Activated CD4-positive, alpha-beta memory T cell treated with anti-CD3 and anti-CD28 coated beads, Interleukin-2, amount 10 ng/mL, durations not matched to agents 7 days and 5 days (primary cell): ENCODE data around the gene MYH10. TPM values are rescaled to one million over a fixed set of nuclear protein-coding genes. Genes with fewer than 3 reads are reported as not detected.

Experiments used
- CTCF ChIA-PET: fragments of 350-600 bp; sonication (Branson Sonifier 250); formaldehyde crosslinking; loops from one replicate; lab custom pipeline; 2021; ENCODE audit warnings: antibody characterized with exemption, inconsistent platforms; lab: Charles Lee
- POLR2A ChIA-PET: fragments of 350-600 bp; sonication (Branson Sonifier 250); formaldehyde crosslinking; loops from one replicate; lab custom pipeline; 2021; ENCODE audit warnings: antibody characterized with exemption; lab: Charles Lee
- DNase-seq: peaks from one replicate; pipeline ENCODE4 v3.0.0-alpha.2; 2020
- H3K27ac Mint-ChIP-seq: one replicate; pipeline ENCODE4 v1.8.0; 2021; ENCODE audit warnings: mild to moderate bottlenecking, mixed read lengths
- H3K27me3 Mint-ChIP-seq: one replicate; pipeline ENCODE4 v1.8.0; 2021; ENCODE audit warnings: mixed read lengths
- H3K36me3 Mint-ChIP-seq: one replicate; pipeline ENCODE4 v1.8.0; 2021; ENCODE audit warnings: low read depth, mixed read lengths
- H3K4me1 Mint-ChIP-seq: one replicate; pipeline ENCODE4 v1.8.0; 2021; ENCODE audit warnings: mixed read lengths
- H3K4me3 Mint-ChIP-seq: one replicate; pipeline ENCODE4 v1.8.0; 2021; ENCODE audit warnings: mild to moderate bottlenecking, mixed read lengths
- H3K9me3 Mint-ChIP-seq: one replicate; pipeline ENCODE4 v1.8.0; 2021; ENCODE audit warnings: mixed read lengths
- total RNA-seq, 2 experiments: library from RNA; stranded (reverse); gene quantifications; one replicate each; pipeline ENCODE4 v1.2.3, GENCODE V29; 2021

The MYH10 gene
- total RNA-seq, 2 experiments from 2014 or later: 10.2 to 11.2 TPM

- no peak for DNase-seq
- Mint-ChIP-seq H3K27ac (no peak overlapping the region), H3K36me3 (peaks cover 53% of the 10 kb centered on the region), H3K4me1 (no peaks in the 10 kb centered on the region), H3K4me3 (no peak overlapping the region), H3K9me3 (no peaks in the 10 kb centered on the region), H3K27me3 (no peaks in the 10 kb centered on the region)
- ChIA-PET CTCF (interaction anchor here (1.8 kb wide), 1 partner anchor 55 kb away, joined by 6 read pairs; no protein-coding TSS in a partner anchor), POLR2A (no interaction called here)
Observed at GRCh38 chr17:8464941-8465340, 165.6 kb downstream of the MYH10 start.

DNA sequence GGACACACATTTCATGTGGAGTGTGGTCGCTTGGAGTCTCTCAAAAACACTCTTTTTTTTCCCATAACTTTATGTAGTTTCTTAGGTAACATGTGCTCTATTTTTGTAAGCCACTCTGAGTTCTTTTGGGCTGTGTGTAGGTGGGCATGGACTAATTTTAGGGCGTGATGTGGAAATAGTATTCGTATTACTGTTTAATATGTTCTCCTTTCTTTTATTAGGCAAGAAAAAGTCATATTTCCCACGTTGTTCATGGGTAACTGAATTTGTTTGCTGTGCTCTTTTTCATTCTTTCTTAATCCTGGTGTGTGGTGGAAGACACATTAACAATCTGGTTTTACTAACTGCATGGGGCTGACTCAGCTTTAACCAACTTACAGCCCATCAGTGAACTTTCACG lies 167.4 kb downstream of the MYH10 start:
- Mint-ChIP-seq H3K4me1 (peaks cover 3% of the 10 kb centered on the region), H3K27me3 (no peaks in the 10 kb centered on the region), H3K36me3 (peaks cover 63% of the 10 kb centered on the region), H3K9me3 (no peaks in the 10 kb centered on the region), H3K4me3 (no peak overlapping the region), H3K27ac (peak overlapping the region; percentile 37)
- ChIA-PET POLR2A (no interaction called here), CTCF (no interaction called here)
- no peak for DNase-seq

- DNase-seq: no peak
- POLR2A ChIA-PET: no interaction called here
- no peaks in the 10 kb centered on the region for H3K27me3 Mint-ChIP-seq
- CTCF ChIA-PET: no interaction called here
- no peak overlapping the region for H3K27ac Mint-ChIP-seq
- no peak overlapping the region for H3K4me3 Mint-ChIP-seq
- no peaks in the 10 kb centered on the region for H3K9me3 Mint-ChIP-seq
- peaks cover 63% of the 10 kb centered on the region for H3K36me3 Mint-ChIP-seq
- peaks cover 6% of the 10 kb centered on the region for H3K4me1 Mint-ChIP-seq
Observed at GRCh38 chr17:8462564-8462963, 168.0 kb downstream of the MYH10 start.

DNA sequence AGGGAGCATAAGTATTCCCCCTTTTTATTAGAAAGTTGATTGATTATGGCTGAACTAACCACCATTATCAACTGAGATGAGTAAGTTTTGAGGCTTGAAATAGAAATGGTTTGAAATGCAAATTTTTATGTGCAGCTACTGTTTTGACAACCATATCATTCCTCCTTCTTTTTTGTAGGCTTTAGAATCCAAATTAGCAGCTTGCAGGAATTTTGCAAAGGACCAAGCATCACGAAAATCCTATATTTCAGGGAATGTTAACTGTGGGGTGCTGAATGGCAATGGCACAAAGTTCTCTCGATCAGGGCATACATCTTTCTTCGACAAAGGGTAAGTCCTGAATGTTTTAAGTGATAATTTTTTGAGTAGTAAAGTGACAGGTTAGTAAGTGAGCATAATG lies 170.7 kb downstream of the MYH10 start:
- CTCF ChIA-PET: no interaction called here
- H3K27ac Mint-ChIP-seq: no peak overlapping the region
- H3K4me1 Mint-ChIP-seq: peaks cover 19% of the 10 kb centered on the region
- no peak for DNase-seq
- H3K9me3 Mint-ChIP-seq: no peaks in the 10 kb centered on the region
- peaks cover 72% of the 10 kb centered on the region for H3K36me3 Mint-ChIP-seq
- H3K4me3 Mint-ChIP-seq: no peak overlapping the region
- no peaks in the 10 kb centered on the region for H3K27me3 Mint-ChIP-seq
- POLR2A ChIA-PET: interaction anchor here (1.3 kb wide), 1 partner anchor 25 kb away, joined by 3 read pairs; the partner anchor contains the start of gene NDEL1

- Mint-ChIP-seq H3K4me1 (peaks cover 21% of the 10 kb centered on the region), H3K4me3 (no peak overlapping the region), H3K27me3 (no peaks in the 10 kb centered on the region), H3K9me3 (no peaks in the 10 kb centered on the region), H3K36me3 (peaks cover 72% of the 10 kb centered on the region), H3K27ac (no peak overlapping the region)
- no peak for DNase-seq
- ChIA-PET POLR2A (interaction anchor here (1.2 to 1.3 kb wide), 2 partner anchors 22 to 24 kb away, joined by 3 read pairs; partner anchors contain the start of gene NDEL1), CTCF (no interaction called here)
Observed at GRCh38 chr17:8459107-8459506, 171.4 kb downstream of the MYH10 start.

GRCh38 chr17:8458128-8458527 lies 172.4 kb downstream of the MYH10 start:
- no peaks in the 10 kb centered on the region for H3K9me3 Mint-ChIP-seq
- H3K27me3 Mint-ChIP-seq: no peaks in the 10 kb centered on the region
- H3K4me3 Mint-ChIP-seq: no peak overlapping the region
- CTCF ChIA-PET: no interaction called here
- DNase-seq: no peak
- H3K27ac Mint-ChIP-seq: no peak overlapping the region
- peaks cover 66% of the 10 kb centered on the region for H3K36me3 Mint-ChIP-seq
- peaks cover 21% of the 10 kb centered on the region for H3K4me1 Mint-ChIP-seq
- POLR2A ChIA-PET: interaction anchor here (1.2 kb wide), 2 partner anchors 9 to 21 kb away, joined by 3 read pairs; no protein-coding TSS in a partner anchor

DNA sequence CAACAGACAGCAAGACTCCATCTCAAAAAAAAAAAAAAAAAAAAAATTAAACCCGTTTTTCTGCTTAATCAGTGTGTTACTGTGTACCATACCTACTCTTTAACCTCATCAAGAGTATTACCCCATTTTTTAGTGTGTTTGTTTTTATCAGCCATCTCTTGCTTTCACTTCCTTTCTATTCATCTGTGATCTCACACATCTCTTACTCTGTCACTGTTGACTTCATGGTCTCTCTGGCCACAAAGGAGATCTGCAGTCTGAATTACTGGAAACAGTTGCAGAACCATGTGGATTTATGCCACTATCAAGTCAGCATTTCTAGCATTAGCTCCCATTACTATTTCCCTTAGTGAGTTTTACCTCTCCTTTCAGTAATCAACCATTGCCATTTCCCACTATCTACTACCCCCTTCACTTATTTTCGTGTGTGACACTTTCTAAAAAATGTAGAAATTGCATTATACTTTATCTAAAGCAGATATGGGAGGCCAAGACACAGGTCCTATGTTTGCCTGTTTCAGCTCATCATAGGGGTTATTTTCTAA lies 174.8 kb downstream of the MYH10 start:
- Mint-ChIP-seq H3K36me3 (peaks cover 70% of the 10 kb centered on the region), H3K27ac (peak overlapping the region; percentile 16), H3K4me3 (no peak overlapping the region), H3K9me3 (no peaks in the 10 kb centered on the region), H3K27me3 (no peaks in the 10 kb centered on the region), H3K4me1 (peaks cover 21% of the 10 kb centered on the region)
- ChIA-PET CTCF (no interaction called here), POLR2A (interaction anchor here (0.6 kb wide), 1 partner anchor 41 kb away, joined by 3 read pairs; no protein-coding TSS in a partner anchor)
- DNase-seq: no peak

DNA sequence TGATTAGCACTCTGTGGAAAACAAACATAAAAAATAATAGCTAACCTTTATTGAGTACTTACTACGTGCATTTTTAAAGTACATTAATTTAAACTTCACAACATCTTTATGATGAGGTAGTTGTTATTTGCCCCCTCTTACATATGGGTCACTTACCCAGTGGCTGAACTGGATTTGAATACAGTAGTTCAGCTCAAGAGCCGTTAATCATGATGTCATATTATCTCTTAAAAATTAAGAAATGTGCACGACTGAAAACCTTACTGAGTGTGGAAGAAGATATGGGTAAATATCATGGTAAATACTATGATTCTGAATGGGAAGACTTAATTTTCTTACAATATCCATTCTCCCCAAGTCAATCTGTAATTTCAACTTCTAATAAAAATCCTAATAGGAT lies 177.2 kb downstream of the MYH10 start:
- Mint-ChIP-seq H3K4me1 (peaks cover 26% of the 10 kb centered on the region), H3K4me3 (no peak overlapping the region), H3K9me3 (no peaks in the 10 kb centered on the region), H3K27ac (no peak overlapping the region), H3K36me3 (peaks cover 73% of the 10 kb centered on the region), H3K27me3 (no peaks in the 10 kb centered on the region)
- POLR2A ChIA-PET: interaction anchor here (1.2 kb wide), 1 partner anchor 16 kb away, joined by 3 read pairs; no protein-coding TSS in a partner anchor
- CTCF ChIA-PET: no interaction called here
- no peak for DNase-seq

GRCh38 chr17:8451933-8452614 lies 178.5 kb downstream of the MYH10 start:
- H3K9me3 Mint-ChIP-seq: no peaks in the 10 kb centered on the region
- no peaks in the 10 kb centered on the region for H3K27me3 Mint-ChIP-seq
- no peak overlapping the region for H3K4me3 Mint-ChIP-seq
- CTCF ChIA-PET: interaction anchor here (1.2 kb wide), 1 partner anchor 75 kb away, joined by 5 read pairs; the partner anchor contains the start of gene KRABD2
- POLR2A ChIA-PET: interaction anchor here (0.6 to 1.3 kb wide), 2 partner anchors 15 to 76 kb away, joined by 3 to 4 read pairs; partner anchors contain the start of gene KRABD2
- H3K4me1 Mint-ChIP-seq: peaks cover 22% of the 10 kb centered on the region
- H3K27ac Mint-ChIP-seq: no peak overlapping the region
- peaks cover 74% of the 10 kb centered on the region for H3K36me3 Mint-ChIP-seq
- no peak for DNase-seq

DNA sequence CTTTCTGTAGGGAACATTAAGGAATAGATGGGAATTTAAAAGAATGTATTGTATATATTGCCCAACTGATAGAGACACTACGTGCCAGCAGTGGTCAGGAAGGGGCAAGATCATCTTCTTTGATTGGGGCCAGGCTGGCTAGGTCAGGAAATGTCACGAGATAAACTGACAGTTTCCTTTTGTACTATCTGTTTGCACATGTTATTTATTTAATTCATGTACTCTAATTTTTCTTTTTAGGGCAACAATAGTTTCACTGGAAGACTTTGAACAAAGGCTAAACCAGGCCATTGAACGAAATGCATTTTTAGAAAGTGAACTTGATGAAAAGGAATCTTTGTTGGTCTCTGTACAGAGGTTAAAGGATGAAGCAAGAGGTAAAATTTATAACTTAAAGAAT lies 182.2 kb downstream of the MYH10 start:
- H3K27ac Mint-ChIP-seq: no peak overlapping the region
- POLR2A ChIA-PET: no interaction called here
- no peaks in the 10 kb centered on the region for H3K27me3 Mint-ChIP-seq

DNA sequence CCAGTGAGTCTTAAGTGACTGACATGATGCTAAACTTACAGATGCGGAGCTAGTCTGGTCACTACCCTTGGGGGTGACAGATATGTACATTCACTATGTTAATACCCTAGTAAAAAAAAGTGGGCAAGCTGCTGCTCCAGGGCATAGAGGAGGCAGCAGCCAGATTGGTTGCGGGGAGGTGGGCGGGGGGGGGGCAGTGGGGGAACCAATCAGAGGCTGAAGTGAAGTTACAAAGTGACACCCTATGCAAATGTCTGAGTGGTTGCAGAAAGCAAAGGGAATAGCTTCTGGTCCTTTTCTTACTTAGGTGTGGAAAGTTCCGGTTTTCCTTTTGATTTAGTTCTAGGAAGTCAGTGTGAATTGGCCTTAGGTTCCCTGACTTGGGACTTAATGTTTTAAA lies 182.7 kb downstream of the MYH10 start:
- H3K27ac Mint-ChIP-seq: no peak overlapping the region
- H3K4me3 Mint-ChIP-seq: no peak overlapping the region

More for the DNA sequence above, 182.2 kb downstream of the MYH10 start:
- H3K4me1 Mint-ChIP-seq: peaks cover 13% of the 10 kb centered on the region
- no peaks in the 10 kb centered on the region for H3K9me3 Mint-ChIP-seq
- no peak for DNase-seq
- CTCF ChIA-PET: no interaction called here
- H3K4me3 Mint-ChIP-seq: no peak overlapping the region
- peaks cover 84% of the 10 kb centered on the region for H3K36me3 Mint-ChIP-seq

GRCh38 chr17:8445536-8445935 lies 185.0 kb downstream of the MYH10 start:
- POLR2A ChIA-PET: no interaction called here
- CTCF ChIA-PET: interaction anchor here (1.7 kb wide), 1 partner anchor 35 kb away, joined by 5 read pairs; no protein-coding TSS in a partner anchor
- Mint-ChIP-seq H3K36me3 (peaks cover 76% of the 10 kb centered on the region), H3K4me1 (peaks cover 31% of the 10 kb centered on the region), H3K27ac (no peak overlapping the region), H3K4me3 (no peak overlapping the region), H3K27me3 (no peaks in the 10 kb centered on the region), H3K9me3 (no peaks in the 10 kb centered on the region)
- DNase-seq: no peak

More for the DNA sequence above, 182.7 kb downstream of the MYH10 start:
- no peak for DNase-seq
- H3K4me1 Mint-ChIP-seq: peaks cover 17% of the 10 kb centered on the region
- H3K27me3 Mint-ChIP-seq: no peaks in the 10 kb centered on the region
- H3K36me3 Mint-ChIP-seq: peaks cover 83% of the 10 kb centered on the region
- H3K9me3 Mint-ChIP-seq: no peaks in the 10 kb centered on the region
- CTCF ChIA-PET: no interaction called here
- POLR2A ChIA-PET: interaction anchor here (1.6 kb wide), 1 partner anchor 9 kb away, joined by 8 read pairs; no protein-coding TSS in a partner anchor

GRCh38 chr17:8444494-8444893 lies 186.0 kb downstream of the MYH10 start:
- CTCF ChIA-PET: interaction anchor here (1.1 kb wide), 1 partner anchor 34 kb away, joined by 5 read pairs; no protein-coding TSS in a partner anchor

More at GRCh38 chr17:8444494-8444893, 186.0 kb downstream of the MYH10 start:
- H3K4me3 Mint-ChIP-seq: no peak overlapping the region
- POLR2A ChIA-PET: interaction anchor here (0.7 kb wide), 1 partner anchor 9 kb away, joined by 4 read pairs; the partner anchor contains the start of gene NDEL1
- no peak overlapping the region for H3K27ac Mint-ChIP-seq
- H3K4me1 Mint-ChIP-seq: peaks cover 35% of the 10 kb centered on the region
- no peaks in the 10 kb centered on the region for H3K27me3 Mint-ChIP-seq
- peaks cover 78% of the 10 kb centered on the region for H3K36me3 Mint-ChIP-seq
- H3K9me3 Mint-ChIP-seq: no peaks in the 10 kb centered on the region
- no peak for DNase-seq
